Smooth muscle cell (in vitro differentiated cells): ENCODE results near the gene DRC1. TPM values are rescaled to one million over a fixed set of nuclear protein-coding genes. Genes with fewer than 3 reads are reported as not detected.
A peak's percentile ranks its signal among the peaks of the same experiment; 100 is the strongest.

Source experiments
- DNase-seq: peaks from one replicate; lab custom pipeline; 2025; ENCODE audit not compliant: unreplicated experiment; lab: John Stamatoyannopoulos, UW
- H2AFZ ChIP-seq: fragments of 200-600 bp; sonication (generic); 2 replicates; pipeline ENCODE4 v1.6.0; 2016; ENCODE audit warnings: antibody characterized with exemption, low read depth, mild to moderate bottlenecking
- H3F3A ChIP-seq: fragments of 200-600 bp; sonication (generic); 2 replicates; pipeline ENCODE4 v1.6.0; 2017; ENCODE audit warnings: antibody characterized with exemption, low read depth
- H3K27ac ChIP-seq: fragments of 200-600 bp; sonication (generic); 2 replicates; pipeline ENCODE4 v1.5.1; 2016; ENCODE audit warnings: low read depth, mild to moderate bottlenecking
- H3K27me3 ChIP-seq: fragments of 200-600 bp; sonication (generic); 2 replicates; pipeline ENCODE4 v1.6.1; 2016; ENCODE audit warnings: low read depth, mild to moderate bottlenecking
- H3K36me3 ChIP-seq: fragments of 200-600 bp; sonication (generic); 2 replicates; pipeline ENCODE4 v1.5.1; 2016; ENCODE audit warnings: low read depth
- H3K4me1 ChIP-seq: fragments of 200-600 bp; sonication (generic); 2 replicates; pipeline ENCODE4 v1.5.1; 2016; ENCODE audit warnings: low read depth
- H3K4me2 ChIP-seq: fragments of 200-600 bp; sonication (generic); 2 replicates; pipeline ENCODE4 v1.6.0; 2016; ENCODE audit warnings: mild to moderate bottlenecking
- H3K4me3 ChIP-seq: fragments of 200-600 bp; sonication (generic); 2 replicates; pipeline ENCODE4 v1.5.1; 2016; ENCODE audit warnings: mild to moderate bottlenecking
- H3K79me2 ChIP-seq: fragments of 200-600 bp; sonication (generic); 2 replicates; pipeline ENCODE4 v1.6.0; 2016; ENCODE audit warnings: low read depth, mild to moderate bottlenecking
- H3K9ac ChIP-seq: fragments of 200-600 bp; sonication (generic); 2 replicates; pipeline ENCODE4 v1.6.0; 2016; ENCODE audit warnings: low read depth
- H3K9me3 ChIP-seq: fragments of 200-600 bp; sonication (generic); replicated peaks from 2 replicates; pipeline ENCODE4 v1.5.1; 2016; ENCODE audit warnings: low read depth
- H4K20me1 ChIP-seq: fragments of 200-600 bp; sonication (generic); 2 replicates; pipeline ENCODE4 v1.6.0; 2016; ENCODE audit warnings: low read depth
- WGBS: methylation state at CpG from one replicate; pipeline ENCODE4 v1.1.7; 2016; ENCODE audit warnings: low lambda C conversion rate; 5-methylcytosine and 5-hydroxymethylcytosine counted together
- polyA plus RNA-seq: library from polyadenylated mRNA; unstranded; fragments of >200 nt; fragmentation: Nextera tagmentation; extraction: Ambion mirVana; gene quantifications from 2 replicates; pipeline ENCODE4 v1.2.1, GENCODE V29; 2016
- total RNA-seq: library from RNA; depleted of rRNA; stranded (reverse); fragments of >200 nt; gene quantifications from 2 replicates; pipeline ENCODE4 v1.2.3, GENCODE V29; 2014
- TF ChIP-seq, protein P1 (sequence below): fragments of 200-600 bp; sonication (generic); IDR thresholded peaks from 2 replicates; pipeline ENCODE4 v1.5.1; 2017; ENCODE audit warnings: borderline replicate concordance, mild to moderate bottlenecking, antibody characterized with exemption; ENCODE audit not compliant: insufficient read depth, poor library complexity, severe bottlenecking

DRC1 gene
- total and polyA plus RNA-seq, 2 experiments from 2014 or later: 0.14 TPM; not detected in 1

DNA sequence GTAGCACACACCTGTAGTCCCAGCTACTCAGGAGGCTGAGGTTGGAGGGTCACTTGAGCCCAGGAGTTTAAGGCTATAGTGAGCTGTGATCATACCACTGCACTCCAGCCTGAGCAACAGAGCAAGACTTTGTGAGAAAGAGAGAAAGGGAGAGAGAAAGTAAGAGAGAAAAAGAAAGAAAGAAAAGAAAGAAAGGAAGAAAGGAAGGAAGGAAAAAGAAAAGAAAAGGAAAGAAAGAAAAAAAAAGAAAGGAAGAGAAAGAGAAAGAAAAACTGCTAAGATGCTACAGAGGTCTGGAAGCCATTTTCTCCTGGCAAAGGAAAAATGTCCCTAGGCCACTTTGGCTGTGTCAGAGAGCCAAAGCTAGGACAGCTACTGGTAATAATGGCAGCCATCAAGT, 30.6 kb downstream of the DRC1 start:
- no peaks in the 10 kb centered on the region for H3K4me1 ChIP-seq
- H3K27ac ChIP-seq: no peak overlapping the region
- no peaks in the 10 kb centered on the region for H4K20me1 ChIP-seq
- no peaks in the 10 kb centered on the region for H3K79me2 ChIP-seq
- no peak overlapping the region for H3K4me2 ChIP-seq
- H3K9ac ChIP-seq: no peak overlapping the region
- no peaks in the 10 kb centered on the region for H3K36me3 ChIP-seq
- TF ChIP-seq, protein P1, sequence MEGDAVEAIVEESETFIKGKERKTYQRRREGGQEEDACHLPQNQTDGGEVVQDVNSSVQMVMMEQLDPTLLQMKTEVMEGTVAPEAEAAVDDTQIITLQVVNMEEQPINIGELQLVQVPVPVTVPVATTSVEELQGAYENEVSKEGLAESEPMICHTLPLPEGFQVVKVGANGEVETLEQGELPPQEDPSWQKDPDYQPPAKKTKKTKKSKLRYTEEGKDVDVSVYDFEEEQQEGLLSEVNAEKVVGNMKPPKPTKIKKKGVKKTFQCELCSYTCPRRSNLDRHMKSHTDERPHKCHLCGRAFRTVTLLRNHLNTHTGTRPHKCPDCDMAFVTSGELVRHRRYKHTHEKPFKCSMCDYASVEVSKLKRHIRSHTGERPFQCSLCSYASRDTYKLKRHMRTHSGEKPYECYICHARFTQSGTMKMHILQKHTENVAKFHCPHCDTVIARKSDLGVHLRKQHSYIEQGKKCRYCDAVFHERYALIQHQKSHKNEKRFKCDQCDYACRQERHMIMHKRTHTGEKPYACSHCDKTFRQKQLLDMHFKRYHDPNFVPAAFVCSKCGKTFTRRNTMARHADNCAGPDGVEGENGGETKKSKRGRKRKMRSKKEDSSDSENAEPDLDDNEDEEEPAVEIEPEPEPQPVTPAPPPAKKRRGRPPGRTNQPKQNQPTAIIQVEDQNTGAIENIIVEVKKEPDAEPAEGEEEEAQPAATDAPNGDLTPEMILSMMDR: no peak
- DNase-seq: no peak
- H2AFZ ChIP-seq: no peak overlapping the region
- no peaks in the 10 kb centered on the region for H3F3A ChIP-seq
- no peak overlapping the region for H3K4me3 ChIP-seq
- H3K9me3 ChIP-seq: no peaks in the 10 kb centered on the region
- no peaks in the 10 kb centered on the region for H3K27me3 ChIP-seq

- no peaks in the 10 kb centered on the region for H3K9me3 ChIP-seq
- TF ChIP-seq, protein P1: no peak
- H3K27me3 ChIP-seq: no peaks in the 10 kb centered on the region
- H3K4me3 ChIP-seq: no peak overlapping the region
- H3K9ac ChIP-seq: no peak overlapping the region
- H3K36me3 ChIP-seq: no peaks in the 10 kb centered on the region
- no peak overlapping the region for H3K4me2 ChIP-seq
- no peak overlapping the region for H3K27ac ChIP-seq
- no peaks in the 10 kb centered on the region for H3K4me1 ChIP-seq
- H3F3A ChIP-seq: no peaks in the 10 kb centered on the region
- H2AFZ ChIP-seq: peak overlapping the region; percentile 41
- WGBS: 37% methylated on average over 2 of the region's 2 CpGs
- no peaks in the 10 kb centered on the region for H4K20me1 ChIP-seq
- DNase-seq: no peak
- no peaks in the 10 kb centered on the region for H3K79me2 ChIP-seq
Observed at GRCh38 chr2:26432859-26433258, 31.1 kb downstream of the DRC1 start.

GRCh38 chr2:26435106-26435505, 33.4 kb downstream of the DRC1 start:
- Histone ChIP-seq H3K9ac (no peak overlapping the region), H3K27me3 (no peaks in the 10 kb centered on the region), H3F3A (no peaks in the 10 kb centered on the region), H3K4me2 (no peak overlapping the region), H3K27ac (no peak overlapping the region), H2AFZ (no peak overlapping the region), H3K4me1 (no peaks in the 10 kb centered on the region), H3K79me2 (no peaks in the 10 kb centered on the region), H3K4me3 (no peak overlapping the region), H3K36me3 (no peaks in the 10 kb centered on the region), H4K20me1 (no peaks in the 10 kb centered on the region), H3K9me3 (no peaks in the 10 kb centered on the region)
- TF ChIP-seq, protein P1: no peak
- WGBS: 79% methylated on average over 2 of the region's 2 CpGs
- DNase-seq: no peak

GRCh38 chr2:26438526-26438925, 36.8 kb downstream of the DRC1 start:
- Histone ChIP-seq H3K4me2 (peak overlapping the region; percentile 14), H2AFZ (no peak overlapping the region), H3K9me3 (no peaks in the 10 kb centered on the region), H3K36me3 (no peaks in the 10 kb centered on the region), H3K27me3 (no peaks in the 10 kb centered on the region), H3K27ac (peak overlapping the region; percentile 43), H3F3A (no peaks in the 10 kb centered on the region), H3K79me2 (no peaks in the 10 kb centered on the region), H3K4me1 (no peaks in the 10 kb centered on the region), H3K4me3 (no peak overlapping the region), H3K9ac (no peak overlapping the region), H4K20me1 (no peaks in the 10 kb centered on the region)
- TF ChIP-seq, protein P1: no peak
- DNase-seq: no peak
- WGBS: 51% methylated on average over 8 of the region's 8 CpGs
